HepG2 (cell line): Measurements from ENCODE around the gene DDX1. TPM values are rescaled to one million over a fixed set of nuclear protein-coding genes. Genes with fewer than 3 reads are reported as not detected.

Experiments
- ATAC-seq: fragments of 200-7000 bp; cut with Tn5 transposase; 3 replicates; pipeline ENCODE4 v1.9.1; 2020; ENCODE audit warnings: mild to moderate bottlenecking, moderate library complexity
- BruUV-seq: library from RNA; stranded (reverse); fragments of 400-500 nt; replicated peaks from 2 replicates; lab custom pipeline; 2021; lab: Mats Ljungman, UMichigan
- CTCF ChIA-PET: fragments of 300-600 bp; formaldehyde crosslinking; extraction: SDS; loops from one replicate; lab custom pipeline; 2021; ENCODE audit warnings: low total read pairs, inconsistent platforms, low intra/inter-chr PET ratio; lab: Yijun Ruan, JAX
- POLR2A ChIA-PET: fragments of 350-600 bp; sonication (Branson Sonifier 250); formaldehyde crosslinking; loops from one replicate; lab custom pipeline; 2020; ENCODE audit warnings: antibody characterized with exemption, inconsistent platforms; lab: Yijun Ruan, JAX
- DNase-seq: peaks from one replicate; pipeline ENCODE4 v3.0.0-alpha.2; 2015; ENCODE audit warnings: low spot score
- FAIRE-seq: peaks from 3 replicates; lab custom pipeline; 2011; peaks lifted over from hg19 to GRCh38; lab: Jason Lieb, UNC
- H2AFZ ChIP-seq: one replicate; pipeline ENCODE4 v1.6.1; 2011; ENCODE audit warnings: low read length, inconsistent platforms
- H3K27ac ChIP-seq: fragments of 300-600 bp; 3 replicates; pipeline ENCODE4 v1.8.0; 2011; ENCODE audit warnings: mixed run types, mild to moderate bottlenecking, mixed read lengths, low read length, inconsistent platforms; ENCODE audit not compliant: insufficient read depth; ENCODE audit errors: extremely low read length
- H3K27me3 ChIP-seq, 2 experiments: fragments of 200-600 bp in 1 of 2; 2 replicates in 1 of 2; 3 replicates in 1 of 2; pipeline versions ENCODE4 v1.6.0 to v1.8.0; 2011; ENCODE audit warnings: low read length in 2 of 2, mild to moderate bottlenecking in 2 of 2, moderate library complexity in 2 of 2, inconsistent platforms in 1 of 2; ENCODE audit not compliant: insufficient read depth in 2 of 2, control insufficient read depth in 1 of 2
- H3K36me3 ChIP-seq, 2 experiments: fragments of 200-600 bp in 1 of 2; replicated peaks in 1 of 2; 2 replicates in 1 of 2; 3 replicates in 1 of 2; pipeline versions ENCODE4 v1.5.1 to v1.8.0; 2011; ENCODE audit warnings: low read length in 2 of 2, inconsistent platforms in 1 of 2; ENCODE audit not compliant: insufficient read depth in 2 of 2, control insufficient read depth in 1 of 2
- H3K4me1 ChIP-seq: 2 replicates; pipeline ENCODE4 v1.5.1; 2012; ENCODE audit warnings: low read length, inconsistent platforms; ENCODE audit not compliant: insufficient read depth
- H3K4me2 ChIP-seq: 2 replicates; pipeline ENCODE4 v1.6.0; 2011; ENCODE audit warnings: low read depth, low read length, inconsistent platforms
- H3K4me3 ChIP-seq, 3 experiments: fragments of 200-600 bp in 1 of 3; sonication (generic), shearing (Covaris generic) in 1 of 3; replicated peaks in 1 of 3; 2 replicates each; pipeline ENCODE4 v1.5.1; 2011 to 2016; ENCODE audit warnings: low read length in 3 of 3, inconsistent platforms in 2 of 3, low read depth in 2 of 3, mild to moderate bottlenecking in 2 of 3, control low read depth in 1 of 3, mixed read lengths in 1 of 3; ENCODE audit not compliant: insufficient read depth in 1 of 3
- H3K79me2 ChIP-seq: one replicate; pipeline ENCODE4 v1.6.1; 2011; ENCODE audit warnings: low read length, inconsistent platforms; ENCODE audit not compliant: insufficient read depth
- H3K9ac ChIP-seq: 2 replicates; pipeline ENCODE4 v1.6.0; 2011; ENCODE audit warnings: mild to moderate bottlenecking, low read depth, low read length, inconsistent platforms; ENCODE audit not compliant: insufficient read depth
- H3K9me3 ChIP-seq: 2 replicates; pipeline ENCODE4 v1.5.1; 2012; ENCODE audit warnings: mild to moderate bottlenecking, low read length
- H4K20me1 ChIP-seq: 2 replicates; pipeline ENCODE4 v1.6.0; 2011; ENCODE audit warnings: inconsistent platforms, mild to moderate bottlenecking, low read length, moderate library complexity; ENCODE audit not compliant: insufficient read depth
- ARNT2 ChIP-seq: sonication (generic); formaldehyde crosslinking; IDR thresholded peaks from 2 replicates; pipeline ENCODE4 v1.8.0; 2022; ENCODE audit warnings: mild to moderate bottlenecking, low read depth, missing genetic modification reagents, moderate library complexity
- CREM ChIP-seq, 2 experiments: sonication (generic) in 1 of 2; formaldehyde crosslinking in 1 of 2; IDR thresholded peaks; 2 replicates each; pipeline versions ENCODE4 v1.4.0 to v1.6.1; 2016 to 2020; ENCODE audit warnings: antibody characterized with exemption in 1 of 2, mild to moderate bottlenecking in 1 of 2, missing genetic modification reagents in 1 of 2
- EHMT2 ChIP-seq: fragments of 200-600 bp; sonication (generic); IDR thresholded peaks from 2 replicates; pipeline ENCODE4 v1.7.0; 2017; ENCODE audit warnings: antibody characterized with exemption, low read depth, low read length, borderline replicate concordance
- FOXA1 ChIP-seq, 2 experiments: fragments of 450-650 bp in 1 of 2; sonication (generic) in 1 of 2; formaldehyde crosslinking in 1 of 2; IDR thresholded peaks; 2 replicates each; pipeline versions ENCODE4 v1.4.0 to v1.6.1; 2016 to 2020; ENCODE audit warnings: missing genetic modification reagents in 1 of 2
- HBP1 ChIP-seq: IDR thresholded peaks from 2 replicates; pipeline ENCODE4 v1.6.1; 2016; ENCODE audit warnings: low read depth, control low read depth
- HMG20A ChIP-seq: IDR thresholded peaks from 2 replicates; pipeline ENCODE4 v1.6.1; 2016; ENCODE audit warnings: borderline replicate concordance
- MAFF ChIP-seq: IDR thresholded peaks from 2 replicates; pipeline ENCODE4 v1.6.1; 2011; ENCODE audit warnings: low read depth, low read length, improper control_type of control experiment
- MAFK ChIP-seq, 2 experiments: IDR thresholded peaks in 1 of 2; conservative IDR thresholded peaks in 1 of 2; 2 replicates each; pipeline ENCODE4 v1.6.1; 2011; ENCODE audit warnings: improper control_type of control experiment in 2 of 2, low read length in 2 of 2
- WIZ ChIP-seq: sonication (generic); formaldehyde crosslinking; IDR thresholded peaks from 2 replicates; pipeline ENCODE4 v1.5.1; 2020; ENCODE audit warnings: mild to moderate bottlenecking, missing genetic modification reagents
- ZNF552 ChIP-seq: sonication (generic); formaldehyde crosslinking; IDR thresholded peaks from 2 replicates; pipeline ENCODE4 v1.9.0; 2022; ENCODE audit warnings: missing genetic modification reagents, mild to moderate bottlenecking, borderline replicate concordance
- ZNF567 ChIP-seq: sonication (generic); formaldehyde crosslinking; IDR thresholded peaks from 2 replicates; pipeline ENCODE4 v1.8.1; 2023; ENCODE audit warnings: mild to moderate bottlenecking, missing genetic modification reagents, borderline replicate concordance
- ZNF639 ChIP-seq: conservative IDR thresholded peaks from 2 replicates; pipeline ENCODE4 v1.6.1; 2018; ENCODE audit warnings: missing genetic modification reagents
- ZNF766 ChIP-seq: sonication (generic); formaldehyde crosslinking; IDR thresholded peaks from 2 replicates; pipeline ENCODE4 v1.5.0; 2020; ENCODE audit warnings: missing genetic modification reagents, borderline replicate concordance
- ZNF83 ChIP-seq: sonication (generic); formaldehyde crosslinking; IDR thresholded peaks from 2 replicates; pipeline ENCODE4 v1.4.0; 2020; ENCODE audit warnings: missing genetic modification reagents, mild to moderate bottlenecking, borderline replicate concordance
- ZSCAN25 ChIP-seq: sonication (generic); formaldehyde crosslinking; IDR thresholded peaks from 2 replicates; pipeline ENCODE4 v1.8.0; 2022; ENCODE audit warnings: mild to moderate bottlenecking, missing genetic modification reagents
- ZSCAN30 ChIP-seq: sonication (generic); formaldehyde crosslinking; IDR thresholded peaks from 2 replicates; pipeline ENCODE4 v1.5.0; 2020; ENCODE audit warnings: mild to moderate bottlenecking, missing genetic modification reagents
- WGBS: methylation state at CpG from one replicate; pipeline ENCODE4 v1.1.6; 2017; ENCODE audit warnings: low lambda C conversion rate; 5-methylcytosine and 5-hydroxymethylcytosine counted together
- in situ Hi-C: cut with HindIII; loops from 2 replicates; pipeline ENCODE4 v1.10.0; 2017; ENCODE audit warnings: low pct_unique_long_range_greater_than_20kb; ENCODE audit not compliant: extremely low pct_ligation_motif_present
- intact Hi-C: fragments of 100-400 bp; cut with micrococcal nuclease; formaldehyde crosslinking; loops from one replicate; pipeline ENCODE4 v1.10.0; 2022; ENCODE audit not compliant: unreplicated experiment
- polyA plus RNA-seq, 8 experiments: library from polyadenylated mRNA; depleted of rRNA in 3 of 8; stranded (reverse) in 7 of 8; unstranded in 1 of 8; fragments of >200 nt; fragmentation: Illumina TruSeq in 4 of 8; extraction: Trizol in 4 of 8; gene quantifications; 2 replicates each; pipeline versions ENCODE4 v1.2.1 to v1.2.3, GENCODE V29; 2011 to 2016; ENCODE audit warnings: low read depth in 4 of 8, missing spikeins in 1 of 8, mixed read lengths in 1 of 8; ENCODE audit not compliant: insufficient read depth in 1 of 8
- total RNA-seq, 5 experiments: library from RNA; depleted of rRNA; stranded (reverse); fragments of >200 nt; fragmentation: Illumina TruSeq; extraction: Trizol; gene quantifications; 2 replicates each; pipeline ENCODE4 v1.2.3, GENCODE V29; 2016; ENCODE audit warnings: low read depth in 1 of 5

The DDX1 gene
- total and polyA plus RNA-seq, 2 of the 13 experiments (the other 11 are each of a cell fraction or from before 2014, with no cell fraction given) = 81.6 to 130 TPM

GRCh38 chr2:15565994-15566671 is 25.5 kb upstream of the DDX1 start:
- peaks cover 0 to 9% of the 10 kb centered on the region in 2 experiments; a peak in 2 of 5 replicates for H3K27me3 ChIP-seq
- no peak overlapping the region for H3K27ac ChIP-seq
- no peak overlapping the region for H3K4me2 ChIP-seq
- DNase-seq = no peak
- intact Hi-C loops = no loop called here
- peaks cover 31% of the 10 kb centered on the region for H3K4me1 ChIP-seq
- ChIA-PET POLR2A (no interaction called here), CTCF (no interaction called here)
- in situ Hi-C loops = no loop called here
- FAIRE-seq = no peak
- TF ChIP-seq MAFK (conservative IDR thresholded peaks at IDR 0.05 in 1 of 2, IDR thresholded peaks at IDR 0.05 in 1 of 2; ENCODE audit: low read length in 2 of 2) (peak; percentile 70 to 74), ZNF83 (CRISPR knock-in tag) (no peak), MAFF (0 out of 2 replicates have a peak, but pooled peaks have one; percentile 41), EHMT2 (no peak), ZNF639 (CRISPR knock-in tag) (no peak)
- H3K4me3 ChIP-seq = no peak overlapping the region
- no peaks in the 10 kb centered on the region for H3K36me3 ChIP-seq
- BruUV-seq = no TSS peak
- no peak for ATAC-seq
- H2AFZ ChIP-seq = no peak overlapping the region
- no peaks in the 10 kb centered on the region for H3K9me3 ChIP-seq
- 1% methylated on average over 2 of the region's 2 CpGs for WGBS
- H3K79me2 ChIP-seq = peaks cover 2% of the 10 kb centered on the region
- no peak overlapping the region for H3K9ac ChIP-seq
- no peaks in the 10 kb centered on the region for H4K20me1 ChIP-seq

GRCh38 chr2:15566912-15567311 is 24.8 kb upstream of the DDX1 start:
- FAIRE-seq (no peak), ATAC-seq (no peak), DNase-seq (no peak)
- no peaks in the 10 kb centered on the region for H3K79me2 ChIP-seq
- H3K9me3 ChIP-seq = no peaks in the 10 kb centered on the region
- in situ Hi-C loops = no loop called here
- no peak overlapping the region for H3K4me3 ChIP-seq
- no peak overlapping the region for H3K27ac ChIP-seq
- peaks cover 37% of the 10 kb centered on the region for H3K4me1 ChIP-seq
- H4K20me1 ChIP-seq = no peaks in the 10 kb centered on the region
- H3K27me3 ChIP-seq = peaks cover 0 to 9% of the 10 kb centered on the region in 2 experiments; a peak in 2 of 5 replicates
- H3K4me2 ChIP-seq = no peak overlapping the region
- H3K36me3 ChIP-seq = no peaks in the 10 kb centered on the region
- intact Hi-C loops = no loop called here
- H3K9ac ChIP-seq = no peak overlapping the region
- WGBS = 64% methylated on average over 6 of the region's 6 CpGs
- H2AFZ ChIP-seq = no peak overlapping the region
- CTCF ChIA-PET = no interaction called here
- no TSS peak for BruUV-seq
- POLR2A ChIA-PET = no interaction called here
- TF ChIP-seq ZNF766 (CRISPR knock-in tag) (no peak), ZSCAN25 (CRISPR knock-in tag) (no peak), HBP1 (CRISPR knock-in tag) (no peak), ZNF567 (CRISPR knock-in tag) (no peak), CREM (IDR thresholded peaks at IDR 0.05) (no peak), CREM (CRISPR knock-in tag; IDR thresholded peaks at IDR 0.05) (no peak), HMG20A (CRISPR knock-in tag) (no peak), FOXA1 (IDR thresholded peaks at IDR 0.05) (no peak), FOXA1 (CRISPR knock-in tag; IDR thresholded peaks at IDR 0.05) (no peak), ARNT2 (no peak), ZSCAN30 (no peak), WIZ (CRISPR knock-in tag) (no peak), ZNF552 (no peak)
